IMR-90 (cell line): Measurements from ENCODE around the gene SGMS1. TPM values are rescaled to one million over a fixed set of nuclear protein-coding genes. Genes with fewer than 3 reads are reported as not detected.

Experiments
- ATAC-seq: fragments of 200-7000 bp; cut with Tn5 transposase; 2 replicates; pipeline ENCODE4 v1.9.1; 2020; ENCODE audit warnings: low read depth, mild to moderate bottlenecking, moderate library complexity
- BruUV-seq: library from RNA; stranded (reverse); fragments of 400-500 nt; replicated peaks from 2 replicates; lab custom pipeline; 2021; lab: Mats Ljungman, UMichigan
- CTCF ChIA-PET: fragments of 300-600 bp; formaldehyde crosslinking; extraction: SDS; loops from one replicate; lab custom pipeline; 2021; ENCODE audit warnings: antibody characterized with exemption; lab: Yijun Ruan, JAX
- POLR2A ChIA-PET: fragments of 300-600 bp; sonication (Branson Sonifier 250); formaldehyde crosslinking; loops from one replicate; lab custom pipeline; 2022; ENCODE audit warnings: antibody characterized with exemption; ENCODE audit not compliant: unreplicated experiment; lab: Charles Lee
- DNase-seq: peaks from one replicate; pipeline ENCODE4 v3.0.0; 2013
- H2AFZ ChIP-seq: replicated peaks from 2 replicates; pipeline ENCODE3; 2013; ENCODE audit warnings: low read length, mild to moderate bottlenecking; ENCODE audit not compliant: poor library complexity
- H2AK5ac ChIP-seq: 2 replicates; pipeline ENCODE4 v1.6.1; 2013; ENCODE audit warnings: low read depth, low read length, inconsistent platforms
- H2AK9ac ChIP-seq: replicated peaks from 2 replicates; pipeline ENCODE3; 2013; ENCODE audit warnings: mild to moderate bottlenecking, low read depth, low read length, moderate library complexity; ENCODE audit not compliant: poor library complexity
- H2BK120ac ChIP-seq: 2 replicates; pipeline ENCODE4 v1.6.1; 2013; ENCODE audit warnings: low read depth, low read length, inconsistent platforms
- H2BK15ac ChIP-seq: 3 replicates; pipeline ENCODE4 v1.6.1; 2013; ENCODE audit warnings: low read depth, low read length, inconsistent platforms
- H2BK20ac ChIP-seq: 2 replicates; pipeline ENCODE4 v1.6.1; 2013; ENCODE audit warnings: low read depth, mild to moderate bottlenecking, inconsistent platforms, low read length, moderate library complexity
- H2BK5ac ChIP-seq: 2 replicates; pipeline ENCODE4 v1.6.1; 2013; ENCODE audit warnings: mild to moderate bottlenecking, low read depth, low read length, inconsistent platforms; ENCODE audit not compliant: poor library complexity, severe bottlenecking
- H3K14ac ChIP-seq: replicated peaks from 2 replicates; pipeline ENCODE4 v1.6.1; 2013; ENCODE audit warnings: low read depth, low read length, inconsistent platforms
- H3K18ac ChIP-seq: 2 replicates; pipeline ENCODE4 v1.6.1; 2013; ENCODE audit warnings: low read depth, low read length, control low read depth
- H3K23ac ChIP-seq: 2 replicates; pipeline ENCODE4 v1.6.1; 2013; ENCODE audit warnings: low read depth, low read length, inconsistent platforms
- H3K27ac ChIP-seq: 2 replicates; pipeline ENCODE4 v1.5.1; 2013; ENCODE audit warnings: mild to moderate bottlenecking, control low read depth, low read length; ENCODE audit not compliant: insufficient read depth
- H3K27me3 ChIP-seq: 2 replicates; pipeline ENCODE4 v1.6.1; 2013; ENCODE audit warnings: low read length; ENCODE audit not compliant: control insufficient read depth, insufficient read depth
- H3K36me3 ChIP-seq: 2 replicates; pipeline ENCODE4 v1.6.1; 2013; ENCODE audit warnings: low read length, mixed read lengths; ENCODE audit not compliant: control insufficient read depth, insufficient read depth
- H3K4ac ChIP-seq: 2 replicates; pipeline ENCODE4 v1.6.1; 2013; ENCODE audit warnings: low read depth, low read length, inconsistent platforms
- H3K4me1 ChIP-seq: 2 replicates; pipeline ENCODE4 v1.6.1; 2013; ENCODE audit warnings: low read length, mixed read lengths; ENCODE audit not compliant: control insufficient read depth, insufficient read depth
- H3K4me2 ChIP-seq: 2 replicates; pipeline ENCODE4 v1.6.1; 2013; ENCODE audit warnings: low read depth, mild to moderate bottlenecking, control low read depth, low read length, moderate library complexity
- H3K4me3 ChIP-seq: 2 replicates; pipeline ENCODE4 v1.5.1; 2013; ENCODE audit warnings: low read depth, mild to moderate bottlenecking, control low read depth, low read length, moderate library complexity; ENCODE audit not compliant: insufficient read depth
- H3K56ac ChIP-seq: 2 replicates; pipeline ENCODE4 v1.6.1; 2013; ENCODE audit warnings: low read length, inconsistent platforms; ENCODE audit not compliant: insufficient read depth; ENCODE audit errors: extremely low read depth
- H3K79me1 ChIP-seq, 2 experiments: 2 replicates each; pipeline ENCODE4 v1.6.1; 2013; ENCODE audit warnings: low read length in 2 of 2, inconsistent platforms in 1 of 2, low read depth in 1 of 2
- H3K9ac ChIP-seq: 2 replicates; pipeline ENCODE4 v1.6.1; 2013; ENCODE audit warnings: low read depth, low read length, control low read depth
- H3K9me1 ChIP-seq: 2 replicates; pipeline ENCODE4 v1.6.1; 2013; ENCODE audit warnings: low read length, inconsistent platforms; ENCODE audit not compliant: insufficient read depth
- H3K9me3 ChIP-seq: 2 replicates; pipeline ENCODE4 v1.6.1; 2013; ENCODE audit warnings: low read length; ENCODE audit not compliant: control insufficient read depth, insufficient read depth
- H4K20me1 ChIP-seq: 2 replicates; pipeline ENCODE4 v1.6.1; 2013; ENCODE audit warnings: low read length, inconsistent platforms; ENCODE audit not compliant: insufficient read depth
- H4K5ac ChIP-seq: 2 replicates; pipeline ENCODE4 v1.6.1; 2013; ENCODE audit warnings: mild to moderate bottlenecking, low read depth, low read length, control low read depth
- H4K8ac ChIP-seq, 2 experiments: 2 replicates each; pipeline ENCODE4 v1.6.1; 2013; ENCODE audit warnings: low read depth in 2 of 2, low read length in 2 of 2, control low read depth in 1 of 2, inconsistent platforms in 1 of 2
- H4K91ac ChIP-seq: 2 replicates; pipeline ENCODE4 v1.6.1; 2013; ENCODE audit warnings: low read depth, low read length, inconsistent platforms; ENCODE audit not compliant: insufficient read depth
- BHLHE40 ChIP-seq: fragments of 150-350 bp; IDR thresholded peaks from 2 replicates; pipeline ENCODE4 v1.6.1; 2016; ENCODE audit warnings: mild to moderate bottlenecking, low read depth, low read length
- CEBPB ChIP-seq: IDR thresholded peaks from 2 replicates; pipeline ENCODE4 v1.6.1; 2012; ENCODE audit warnings: low read depth, low read length, improper control_type of control experiment
- CHD1 ChIP-seq: IDR thresholded peaks from 2 replicates; pipeline ENCODE4 v1.6.1; 2012; ENCODE audit warnings: low read depth, low read length, improper control_type of control experiment
- MAFK ChIP-seq: IDR thresholded peaks from 2 replicates; pipeline ENCODE4 v1.6.1; 2012; ENCODE audit warnings: low read depth, low read length, improper control_type of control experiment
- MAZ ChIP-seq: IDR thresholded peaks from 2 replicates; pipeline ENCODE4 v1.6.1; 2012; ENCODE audit warnings: low read depth, mild to moderate bottlenecking, low read length, improper control_type of control experiment, moderate library complexity, borderline replicate concordance
- NFE2L2 ChIP-seq: fragments of 150-350 bp; IDR thresholded peaks from 2 replicates; pipeline ENCODE4 v1.6.1; 2016; ENCODE audit warnings: low read depth, mild to moderate bottlenecking, low read length
- POLR2A ChIP-seq: IDR thresholded peaks from 2 replicates; pipeline ENCODE4 v1.6.1; 2012; ENCODE audit warnings: mild to moderate bottlenecking, low read depth, low read length
- RAD21 ChIP-seq: IDR thresholded peaks from 2 replicates; pipeline ENCODE4 v1.6.1; 2012; ENCODE audit warnings: low read length, improper control_type of control experiment
- RCOR1 ChIP-seq: IDR thresholded peaks from 2 replicates; pipeline ENCODE4 v1.6.1; 2012; ENCODE audit warnings: mild to moderate bottlenecking, low read length, improper control_type of control experiment; ENCODE audit not compliant: insufficient replicate concordance
- RFX5 ChIP-seq: IDR thresholded peaks from 2 replicates; pipeline ENCODE4 v1.8.0; 2012; ENCODE audit warnings: low read depth, mild to moderate bottlenecking, low read length, moderate library complexity
- SMC3 ChIP-seq: fragments of 150-350 bp; IDR thresholded peaks from 2 replicates; pipeline ENCODE4 v1.6.1; 2016; ENCODE audit warnings: low read depth, mild to moderate bottlenecking, antibody characterized with exemption, low read length, moderate library complexity
- WGBS, 2 experiments: methylation state at CpG; one replicate each; pipeline versions ENCODE4 v1.1.5 to v1.1.7; 2013; ENCODE audit warnings: missing lambda C conversion rate in 2 of 2; ENCODE audit not compliant: insufficient read length in 1 of 2; ENCODE audit errors: extremely low coverage in 2 of 2; 5-methylcytosine and 5-hydroxymethylcytosine counted together
- dilution Hi-C: fragments of 300-500 bp; cut with HindIII; formaldehyde crosslinking; loops from one replicate; pipeline ENCODE4 v1.14.3; 2018; ENCODE audit warnings: low sequenced_read_pairs; ENCODE audit not compliant: unreplicated experiment
- in situ Hi-C: fragments of 300-500 bp; cut with MboI; formaldehyde crosslinking; loops from 3 replicates; pipeline ENCODE4 v1.14.3; 2019; ENCODE audit warnings: low sequenced_read_pairs, inconsistent platforms, mixed read lengths
- intact Hi-C: fragments of 100-400 bp; cut with micrococcal nuclease; formaldehyde crosslinking; loops from 2 replicates; pipeline ENCODE4 v1.10.0; 2022
- polyA plus RNA-seq, 3 experiments: library from polyadenylated mRNA; depleted of rRNA; stranded (reverse); fragments of >200 nt; gene quantifications; 2 replicates each; pipeline ENCODE4 v1.2.3, GENCODE V29; 2012; ENCODE audit warnings: low replicate concordance in 1 of 3
- total RNA-seq: library from RNA; depleted of rRNA; stranded (reverse); fragments of >200 nt; gene quantifications from 2 replicates; pipeline ENCODE4 v1.2.3, GENCODE V29; 2012
- TF ChIP-seq, protein P1 (sequence below): conservative IDR thresholded peaks from 2 replicates; pipeline ENCODE4 v1.5.1; 2012; ENCODE audit warnings: mild to moderate bottlenecking, low read depth, low read length, improper control_type of control experiment

Gene SGMS1
- total and polyA plus RNA-seq, 2 of the 4 experiments (the other 2 are of a cell fraction): 9.8 to 30.8 TPM

- Histone ChIP-seq H2BK5ac (no peak overlapping the region), H3K9me3 (no peaks in the 10 kb centered on the region), H4K8ac (no peak overlapping the region), H3K4me1 (no peaks in the 10 kb centered on the region), H3K18ac (no peak overlapping the region), H3K56ac (no peak overlapping the region), H2AFZ (no peak overlapping the region), H4K5ac (no peak overlapping the region), H4K91ac (no peak overlapping the region), H2BK15ac (no peak overlapping the region), H3K4ac (no peak overlapping the region), H2BK120ac (no peak overlapping the region), H3K23ac (no peak overlapping the region), H3K14ac (no peak overlapping the region), H2AK9ac (peak overlapping the region; percentile 9), H3K27me3 (no peaks in the 10 kb centered on the region), H2BK20ac (no peak overlapping the region), H3K4me2 (no peak overlapping the region), H3K79me1 (peaks cover 7 to 17% of the 10 kb centered on the region in 2 experiments; a peak in 3 of 4 replicates), H3K9ac (no peak overlapping the region), H4K20me1 (no peaks in the 10 kb centered on the region), H2AK5ac (no peak overlapping the region), H3K4me3 (no peak overlapping the region), H3K36me3 (no peaks in the 10 kb centered on the region), H3K27ac (no peak overlapping the region), H3K9me1 (peaks cover 6% of the 10 kb centered on the region; the same call in 1 of the 2 replicates)
- intact Hi-C loops: no loop called here
- no peak for DNase-seq
- no CpG with 5 or more reads among the region's 5 CpGs for WGBS, 2 experiments
- no TSS peak for BruUV-seq
- ATAC-seq: no peak
- ChIA-PET POLR2A (no interaction called here), CTCF (interaction anchor here (0.6 kb wide), 1 partner anchor 29 kb away, joined by 5 read pairs; no protein-coding TSS in a partner anchor)
- in situ Hi-C loops: no loop called here
- dilution Hi-C loops: no loop called here
- TF ChIP-seq CHD1 (no peak), NFE2L2 (no peak), MAZ (no peak), RAD21 (no peak), MAFK (no peak), RCOR1 (no peak), RFX5 (no peak), CEBPB (no peak), SMC3 (no peak), BHLHE40 (no peak), POLR2A (no peak)
- TF ChIP-seq, protein P1, sequence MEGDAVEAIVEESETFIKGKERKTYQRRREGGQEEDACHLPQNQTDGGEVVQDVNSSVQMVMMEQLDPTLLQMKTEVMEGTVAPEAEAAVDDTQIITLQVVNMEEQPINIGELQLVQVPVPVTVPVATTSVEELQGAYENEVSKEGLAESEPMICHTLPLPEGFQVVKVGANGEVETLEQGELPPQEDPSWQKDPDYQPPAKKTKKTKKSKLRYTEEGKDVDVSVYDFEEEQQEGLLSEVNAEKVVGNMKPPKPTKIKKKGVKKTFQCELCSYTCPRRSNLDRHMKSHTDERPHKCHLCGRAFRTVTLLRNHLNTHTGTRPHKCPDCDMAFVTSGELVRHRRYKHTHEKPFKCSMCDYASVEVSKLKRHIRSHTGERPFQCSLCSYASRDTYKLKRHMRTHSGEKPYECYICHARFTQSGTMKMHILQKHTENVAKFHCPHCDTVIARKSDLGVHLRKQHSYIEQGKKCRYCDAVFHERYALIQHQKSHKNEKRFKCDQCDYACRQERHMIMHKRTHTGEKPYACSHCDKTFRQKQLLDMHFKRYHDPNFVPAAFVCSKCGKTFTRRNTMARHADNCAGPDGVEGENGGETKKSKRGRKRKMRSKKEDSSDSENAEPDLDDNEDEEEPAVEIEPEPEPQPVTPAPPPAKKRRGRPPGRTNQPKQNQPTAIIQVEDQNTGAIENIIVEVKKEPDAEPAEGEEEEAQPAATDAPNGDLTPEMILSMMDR: no peak
These were observed 92.2 kb downstream of the SGMS1 start for GRCh38 chr10:50531388-50532077.
